Measurements from ENCODE around the gene MAST2.

DNA sequence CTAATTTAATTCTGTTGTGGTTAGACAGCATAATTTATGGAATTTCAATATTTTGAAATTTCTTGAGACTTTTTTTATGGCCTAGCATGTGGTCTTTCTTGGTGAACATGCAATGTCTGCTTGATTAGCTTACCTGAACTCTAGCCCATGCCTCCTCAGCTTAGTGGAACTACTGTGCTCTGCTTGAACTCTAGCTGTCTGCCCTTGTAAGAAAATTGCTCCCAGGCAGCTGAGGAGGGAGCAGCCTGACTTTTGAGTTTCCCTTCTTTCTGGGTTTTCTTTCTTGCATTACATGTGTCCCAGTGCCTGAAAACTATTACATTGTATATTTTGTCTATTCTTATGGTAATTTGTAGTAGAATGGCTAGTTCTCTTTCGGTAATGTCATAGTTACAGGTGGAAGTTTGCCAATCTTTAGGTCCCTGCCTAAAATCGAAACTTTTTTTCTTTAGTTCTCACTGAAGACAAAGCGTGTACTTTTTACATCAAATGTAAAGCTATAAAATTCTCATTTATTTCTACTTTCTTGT, 105.3 kb downstream of the MAST2 start:
- TF ChIP-seq POLR2AphosphoS5 (IDR thresholded peaks at IDR 0.05) (no peak), EP300 (IDR thresholded peaks at IDR 0.05) (no peak), POLR2A (IDR thresholded peaks at IDR 0.05) (no peak)
- TF ChIP-seq, protein P1, sequence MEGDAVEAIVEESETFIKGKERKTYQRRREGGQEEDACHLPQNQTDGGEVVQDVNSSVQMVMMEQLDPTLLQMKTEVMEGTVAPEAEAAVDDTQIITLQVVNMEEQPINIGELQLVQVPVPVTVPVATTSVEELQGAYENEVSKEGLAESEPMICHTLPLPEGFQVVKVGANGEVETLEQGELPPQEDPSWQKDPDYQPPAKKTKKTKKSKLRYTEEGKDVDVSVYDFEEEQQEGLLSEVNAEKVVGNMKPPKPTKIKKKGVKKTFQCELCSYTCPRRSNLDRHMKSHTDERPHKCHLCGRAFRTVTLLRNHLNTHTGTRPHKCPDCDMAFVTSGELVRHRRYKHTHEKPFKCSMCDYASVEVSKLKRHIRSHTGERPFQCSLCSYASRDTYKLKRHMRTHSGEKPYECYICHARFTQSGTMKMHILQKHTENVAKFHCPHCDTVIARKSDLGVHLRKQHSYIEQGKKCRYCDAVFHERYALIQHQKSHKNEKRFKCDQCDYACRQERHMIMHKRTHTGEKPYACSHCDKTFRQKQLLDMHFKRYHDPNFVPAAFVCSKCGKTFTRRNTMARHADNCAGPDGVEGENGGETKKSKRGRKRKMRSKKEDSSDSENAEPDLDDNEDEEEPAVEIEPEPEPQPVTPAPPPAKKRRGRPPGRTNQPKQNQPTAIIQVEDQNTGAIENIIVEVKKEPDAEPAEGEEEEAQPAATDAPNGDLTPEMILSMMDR (IDR thresholded peaks at IDR 0.05) = no peak
